GM19099 (cell line): ENCODE results near the gene ITGBL1.

Experiments
- POLR2A ChIP-seq: IDR thresholded peaks from 3 replicates; pipeline ENCODE4 v1.6.1; 2011; ENCODE audit warnings: low read depth; ENCODE audit not compliant: insufficient read length; ENCODE audit errors: extremely low read depth

Gene ITGBL1

GRCh38 chr13:101612735-101613134 lies 160.3 kb downstream of the ITGBL1 start:
- TF ChIP-seq POLR2A = no peak

GRCh38 chr13:101614491-101614890 lies 162.0 kb downstream of the ITGBL1 start:
- TF ChIP-seq POLR2A = no peak

- TF ChIP-seq POLR2A = no peak
Measured at GRCh38 chr13:101618440-101619187, 166.1 kb downstream of the ITGBL1 start.

- no peak for TF ChIP-seq POLR2A
Measured at GRCh38 chr13:101621099-101621498, 168.6 kb downstream of the ITGBL1 start.

- TF ChIP-seq POLR2A = no peak
Measured at GRCh38 chr13:101623470-101624209, 171.2 kb downstream of the ITGBL1 start.

GRCh38 chr13:101624210-101624922 lies 171.9 kb downstream of the ITGBL1 start:
- TF ChIP-seq POLR2A = no peak

- no peak for TF ChIP-seq POLR2A
Measured at GRCh38 chr13:101624981-101625380, 172.5 kb downstream of the ITGBL1 start.

GRCh38 chr13:101626925-101627555 lies 174.6 kb downstream of the ITGBL1 start:
- no peak for TF ChIP-seq POLR2A

GRCh38 chr13:101627556-101627943 lies 175.1 kb downstream of the ITGBL1 start:
- no peak for TF ChIP-seq POLR2A

- TF ChIP-seq POLR2A = no peak
Measured at GRCh38 chr13:101628900-101629299, 176.4 kb downstream of the ITGBL1 start.

GRCh38 chr13:101631395-101631794 lies 178.9 kb downstream of the ITGBL1 start:
- TF ChIP-seq POLR2A = no peak

- no peak for TF ChIP-seq POLR2A
Measured at GRCh38 chr13:101634142-101634541, 181.7 kb downstream of the ITGBL1 start.

GRCh38 chr13:101639711-101640110 lies 187.2 kb downstream of the ITGBL1 start:
- TF ChIP-seq POLR2A = no peak

GRCh38 chr13:101640788-101641400 lies 188.4 kb downstream of the ITGBL1 start:
- no peak for TF ChIP-seq POLR2A

GRCh38 chr13:101645871-101646270 lies 193.4 kb downstream of the ITGBL1 start:
- TF ChIP-seq POLR2A = no peak
